Stomach smooth muscle (tissue), 2 donors: Measurements from ENCODE around the gene RBL2.
"Not testable (repeated sequence)": the region's sequence is repeated elsewhere in the genome, so short reads cannot be mapped to it uniquely, and the experiment has no call there.

ENCODE experiments used
- H3K27ac ChIP-seq: one replicate; pipeline ENCODE4 v1.7.0; 2013; ENCODE audit warnings: mild to moderate bottlenecking, low read length, inconsistent platforms
- H3K27me3 ChIP-seq, 2 donors: one replicate each; pipeline ENCODE4 v1.7.0; 2013; ENCODE audit warnings: low read length in 2 of 2; ENCODE audit not compliant: insufficient read depth in 2 of 2, control insufficient read depth in 1 of 2
- H3K36me3 ChIP-seq, 2 donors: one replicate each; pipeline ENCODE4 v1.7.0; 2013; ENCODE audit warnings: low read length in 2 of 2; ENCODE audit not compliant: control insufficient read depth in 2 of 2, insufficient read depth in 2 of 2
- H3K4me1 ChIP-seq: one replicate; pipeline ENCODE4 v1.7.0; 2013; ENCODE audit warnings: low read length; ENCODE audit not compliant: control insufficient read depth, insufficient read depth
- H3K4me3 ChIP-seq, 2 donors: one replicate each; pipeline ENCODE4 v1.7.0; 2013; ENCODE audit warnings: low read length in 2 of 2
- H3K9ac ChIP-seq, 2 donors: one replicate each; pipeline ENCODE4 v1.7.0; 2013; ENCODE audit warnings: low read length in 2 of 2, mild to moderate bottlenecking in 1 of 2
- H3K9me3 ChIP-seq, 2 donors: one replicate each; pipeline ENCODE4 v1.7.0; 2013; ENCODE audit warnings: low read length in 2 of 2; ENCODE audit not compliant: control insufficient read depth in 2 of 2
- donor health status: healthy.
- donor health status: Pancreatic carcinoma.

Gene RBL2

DNA sequence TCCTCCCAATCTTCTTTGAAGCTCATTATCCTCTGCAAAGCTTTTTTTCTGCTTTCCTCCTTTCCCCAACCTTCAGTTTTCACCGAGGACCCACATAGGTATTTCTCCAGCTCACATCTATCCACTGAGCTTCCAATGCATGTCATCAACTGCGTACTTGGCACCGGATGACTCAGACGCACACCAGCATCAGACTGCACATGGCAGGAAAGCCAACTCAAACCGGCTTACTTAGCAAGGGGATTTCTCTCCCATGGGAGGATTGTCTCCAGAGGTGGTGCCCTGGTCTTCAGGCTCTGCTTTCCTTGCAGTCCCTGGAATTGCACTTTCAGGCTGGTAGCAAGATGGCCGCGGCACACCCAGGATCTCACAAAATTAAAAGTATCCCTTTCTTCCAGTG lies 70.4 kb downstream of the RBL2 start:
- H3K9me3 ChIP-seq, result no peaks in the 10 kb centered on the region
- H3K4me3 ChIP-seq, result peak overlapping the region; percentile 80 to 85
- H3K27me3 ChIP-seq, result no peaks in the 10 kb centered on the region
- peak overlapping the region; percentile 83 to 84 for H3K9ac ChIP-seq
- no peaks in the 10 kb centered on the region for H3K36me3 ChIP-seq
- peaks cover 31% of the 10 kb centered on the region for H3K4me1 ChIP-seq
- peak overlapping the region; percentile 96 for H3K27ac ChIP-seq

DNA sequence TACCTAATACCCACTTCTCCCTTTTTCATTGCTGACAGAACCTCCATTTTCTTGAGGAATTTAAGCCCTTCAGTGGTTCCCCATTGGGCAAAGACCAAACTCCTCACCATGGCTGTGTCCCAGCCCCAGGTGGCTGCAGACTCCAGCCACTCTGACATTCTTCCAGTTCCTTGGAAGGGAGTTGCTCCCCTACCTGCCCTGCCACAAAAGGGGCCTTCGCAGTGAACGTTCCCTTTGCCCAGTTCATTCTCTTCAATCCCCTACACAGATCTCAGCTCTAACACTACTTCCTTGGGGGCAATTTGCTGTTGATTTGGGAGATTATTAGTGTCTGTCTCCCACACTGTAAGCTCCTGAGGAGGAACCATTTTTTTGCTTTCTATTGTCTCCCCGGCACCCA lies 72.0 kb downstream of the RBL2 start:
- H3K4me3 ChIP-seq, result no peak overlapping the region
- H3K9ac ChIP-seq, result no peak overlapping the region
- H3K4me1 ChIP-seq, result peaks cover 27% of the 10 kb centered on the region
- no peaks in the 10 kb centered on the region for H3K36me3 ChIP-seq
- no peaks in the 10 kb centered on the region for H3K27me3 ChIP-seq
- no peak overlapping the region for H3K27ac ChIP-seq
- no peaks in the 10 kb centered on the region for H3K9me3 ChIP-seq

- no peak overlapping the region for H3K4me3 ChIP-seq
These were observed 73.4 kb downstream of the RBL2 start for GRCh38 chr16:53507464-53508179.

GRCh38 chr16:53509906-53510703 lies 75.8 kb downstream of the RBL2 start:
- Histone ChIP-seq H3K4me3 (peak overlapping the region in 1 of 2 donors; percentile 55), H3K9ac (no peak overlapping the region), H3K4me1 (peaks cover 3% of the 10 kb centered on the region), H3K27ac (no peak overlapping the region), H3K36me3 (no peaks in the 10 kb centered on the region), H3K9me3 (no peaks in the 10 kb centered on the region), H3K27me3 (no peaks in the 10 kb centered on the region)

More at GRCh38 chr16:53507464-53508179, 73.4 kb downstream of the RBL2 start:
- Histone ChIP-seq H3K9me3 (no peaks in the 10 kb centered on the region), H3K9ac (no peak overlapping the region), H3K36me3 (no peaks in the 10 kb centered on the region), H3K4me1 (peaks cover 19% of the 10 kb centered on the region), H3K27me3 (no peaks in the 10 kb centered on the region), H3K27ac (no peak overlapping the region)

DNA sequence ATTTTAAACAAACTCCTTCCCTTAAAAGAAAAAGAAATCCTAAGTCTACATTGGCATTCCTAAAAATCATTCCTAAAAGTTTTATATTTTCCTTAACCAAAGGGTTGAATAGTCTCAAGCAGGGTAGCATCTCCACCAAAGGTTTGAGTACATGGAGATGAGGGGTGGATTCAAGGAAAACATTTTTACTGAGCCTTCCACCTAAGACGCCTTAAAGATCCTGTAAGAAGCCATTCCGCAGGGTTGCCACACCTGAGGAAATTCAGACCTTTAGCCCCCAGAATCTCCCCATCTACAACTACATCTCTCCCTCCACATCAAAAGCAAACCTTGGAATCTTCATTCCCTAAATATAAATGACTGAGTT lies 76.4 kb downstream of the RBL2 start:
- Histone ChIP-seq H3K27ac (no peak overlapping the region), H3K9me3 (no peaks in the 10 kb centered on the region), H3K4me3 (no peak overlapping the region), H3K27me3 (no peaks in the 10 kb centered on the region), H3K9ac (no peak overlapping the region), H3K4me1 (peaks cover 3% of the 10 kb centered on the region), H3K36me3 (no peaks in the 10 kb centered on the region)

DNA sequence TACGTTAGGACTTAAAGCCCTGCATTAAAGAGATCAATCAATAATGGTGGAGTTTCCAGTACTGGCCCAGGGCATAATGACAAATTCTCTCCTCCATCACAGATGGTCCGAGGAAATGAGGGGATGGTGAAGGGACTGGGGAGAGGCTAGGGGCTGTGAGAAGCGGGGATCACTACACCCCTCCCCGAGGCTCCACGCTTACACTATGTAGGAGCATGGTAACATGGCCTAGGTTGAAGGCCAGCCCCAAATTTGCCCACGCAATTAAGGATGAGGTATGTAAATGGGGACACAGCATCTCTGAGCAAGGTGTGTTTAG lies 76.8 kb downstream of the RBL2 start:
- Histone ChIP-seq H3K4me1 (peaks cover 3% of the 10 kb centered on the region), H3K27ac (no peak overlapping the region), H3K9ac (no peak overlapping the region), H3K9me3 (no peaks in the 10 kb centered on the region), H3K4me3 (no peak overlapping the region), H3K27me3 (no peaks in the 10 kb centered on the region), H3K36me3 (no peaks in the 10 kb centered on the region)

DNA sequence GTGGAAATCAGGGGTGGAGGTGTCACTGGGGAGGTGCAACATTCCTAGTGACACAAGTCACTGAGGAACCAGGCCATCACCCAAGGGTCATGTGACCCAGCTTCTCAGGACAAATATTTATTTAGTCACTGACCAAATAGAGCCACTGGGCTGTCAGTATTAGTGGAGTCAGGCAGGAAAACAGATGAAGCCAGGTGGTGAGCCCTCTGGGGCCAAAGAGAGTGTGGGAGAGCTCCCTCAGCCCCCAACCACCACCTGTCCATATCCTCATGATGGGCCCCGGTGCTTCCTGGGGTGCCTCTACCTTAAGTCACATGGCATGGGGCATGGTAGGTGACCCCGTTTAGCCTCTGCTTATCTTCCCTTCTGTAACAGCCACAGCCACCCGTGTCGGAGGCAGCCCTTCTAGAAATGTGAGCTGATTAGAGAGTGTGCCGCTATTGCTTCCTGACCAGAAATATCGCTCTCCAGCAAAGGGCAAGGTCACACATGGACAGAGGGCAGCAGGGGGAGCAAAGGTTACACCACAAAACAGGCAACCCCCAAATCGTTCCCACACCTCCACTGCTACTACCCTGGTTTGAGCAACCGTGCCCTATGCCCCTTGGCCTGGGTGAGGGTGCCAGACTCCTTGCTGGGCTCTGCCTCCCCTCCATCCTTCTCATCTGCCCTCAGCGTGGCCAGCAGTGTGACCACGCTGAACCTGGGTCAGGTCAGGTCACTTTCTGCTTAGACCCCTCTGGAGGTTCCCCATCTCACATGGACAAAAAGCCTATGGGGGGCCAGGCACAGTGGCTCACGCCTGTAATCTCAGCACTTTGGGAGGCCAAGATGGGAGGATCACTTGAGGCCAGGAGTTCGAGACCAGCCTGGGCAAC lies 77.4 kb downstream of the RBL2 start:
- H3K36me3 ChIP-seq, result no peaks in the 10 kb centered on the region
- no peaks in the 10 kb centered on the region for H3K27me3 ChIP-seq
- H3K4me3 ChIP-seq, result no peak overlapping the region
- H3K27ac ChIP-seq, result no peak overlapping the region
- H3K9ac ChIP-seq, result no peak overlapping the region
- peaks cover 3% of the 10 kb centered on the region for H3K4me1 ChIP-seq
- H3K9me3 ChIP-seq, result no peaks in the 10 kb centered on the region

GRCh38 chr16:53512795-53513194 lies 78.5 kb downstream of the RBL2 start:
- H3K27ac ChIP-seq, H3K36me3 ChIP-seq, H3K27me3 ChIP-seq, H3K9me3 ChIP-seq, H3K4me1 ChIP-seq, H3K9ac ChIP-seq, H3K4me3 ChIP-seq: not testable (repeated sequence)

DNA sequence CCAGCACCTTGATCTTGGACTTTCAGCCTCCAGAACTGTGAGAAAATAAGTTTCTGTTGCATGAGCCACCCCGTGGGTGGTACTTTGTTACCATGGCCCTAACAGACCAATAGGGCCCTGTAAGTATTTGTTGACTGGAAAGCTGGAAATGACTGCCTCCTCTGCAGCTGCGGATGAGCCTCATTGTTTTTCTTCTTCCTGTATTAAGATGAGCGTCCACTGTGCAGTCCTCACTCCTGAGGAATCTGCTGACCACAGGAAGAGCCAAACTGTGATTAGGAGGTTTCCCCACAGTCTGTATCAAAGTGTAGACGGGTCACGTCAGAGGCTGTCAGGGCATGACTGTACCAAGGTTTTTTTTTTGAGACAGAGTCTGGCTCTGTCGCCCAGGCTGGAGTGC lies 81.0 kb downstream of the RBL2 start:
- H3K4me1 ChIP-seq, result peaks cover under 1% of the 10 kb centered on the region
- no peaks in the 10 kb centered on the region for H3K27me3 ChIP-seq
- no peak overlapping the region for H3K27ac ChIP-seq
- H3K36me3 ChIP-seq, result no peaks in the 10 kb centered on the region
- H3K9me3 ChIP-seq, result no peaks in the 10 kb centered on the region
- no peak overlapping the region for H3K4me3 ChIP-seq
- no peak overlapping the region for H3K9ac ChIP-seq

GRCh38 chr16:53515811-53516210 lies 81.5 kb downstream of the RBL2 start:
- Histone ChIP-seq H3K27me3 (no peaks in the 10 kb centered on the region), H3K4me3 (no peak overlapping the region), H3K9me3 (no peaks in the 10 kb centered on the region), H3K9ac (no peak overlapping the region), H3K27ac (no peak overlapping the region), H3K4me1 (no peaks in the 10 kb centered on the region), H3K36me3 (no peaks in the 10 kb centered on the region)
